ENCODE measurements around the gene SYNGR4.

The SYNGR4 gene

DNA sequence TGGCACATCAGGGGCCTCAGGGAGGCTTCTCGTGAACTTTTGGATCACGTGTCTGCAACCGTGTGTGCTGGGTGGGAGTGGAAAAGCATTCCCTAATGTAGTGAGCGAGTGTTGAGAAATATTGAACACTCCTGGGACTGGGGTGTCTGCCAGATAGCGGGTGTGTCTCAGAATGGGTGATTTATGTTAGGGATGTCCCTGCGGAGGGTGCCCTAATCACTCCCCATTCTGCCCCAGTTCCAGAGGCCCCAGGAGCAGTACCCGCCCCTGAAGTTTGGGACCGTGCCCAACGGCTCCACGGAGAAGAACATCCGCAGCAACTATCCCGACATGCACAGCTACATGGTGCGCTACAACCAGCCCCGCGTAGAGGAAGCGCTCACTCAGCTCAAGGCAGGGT lies 57.4 kb downstream of the SYNGR4 start:
- TF ChIP-seq, protein P1, sequence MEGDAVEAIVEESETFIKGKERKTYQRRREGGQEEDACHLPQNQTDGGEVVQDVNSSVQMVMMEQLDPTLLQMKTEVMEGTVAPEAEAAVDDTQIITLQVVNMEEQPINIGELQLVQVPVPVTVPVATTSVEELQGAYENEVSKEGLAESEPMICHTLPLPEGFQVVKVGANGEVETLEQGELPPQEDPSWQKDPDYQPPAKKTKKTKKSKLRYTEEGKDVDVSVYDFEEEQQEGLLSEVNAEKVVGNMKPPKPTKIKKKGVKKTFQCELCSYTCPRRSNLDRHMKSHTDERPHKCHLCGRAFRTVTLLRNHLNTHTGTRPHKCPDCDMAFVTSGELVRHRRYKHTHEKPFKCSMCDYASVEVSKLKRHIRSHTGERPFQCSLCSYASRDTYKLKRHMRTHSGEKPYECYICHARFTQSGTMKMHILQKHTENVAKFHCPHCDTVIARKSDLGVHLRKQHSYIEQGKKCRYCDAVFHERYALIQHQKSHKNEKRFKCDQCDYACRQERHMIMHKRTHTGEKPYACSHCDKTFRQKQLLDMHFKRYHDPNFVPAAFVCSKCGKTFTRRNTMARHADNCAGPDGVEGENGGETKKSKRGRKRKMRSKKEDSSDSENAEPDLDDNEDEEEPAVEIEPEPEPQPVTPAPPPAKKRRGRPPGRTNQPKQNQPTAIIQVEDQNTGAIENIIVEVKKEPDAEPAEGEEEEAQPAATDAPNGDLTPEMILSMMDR (IDR thresholded peaks at IDR 0.05; ENCODE audit: control insufficient read depth, insufficient read depth, low read depth, low read length, missing control alignments): no peak
- DNase-seq (ENCODE audit: low read depth): no peak
- H3K4me3 ChIP-seq (ENCODE audit: control insufficient read depth, low read depth, low read length): no peak overlapping the region

DNA sequence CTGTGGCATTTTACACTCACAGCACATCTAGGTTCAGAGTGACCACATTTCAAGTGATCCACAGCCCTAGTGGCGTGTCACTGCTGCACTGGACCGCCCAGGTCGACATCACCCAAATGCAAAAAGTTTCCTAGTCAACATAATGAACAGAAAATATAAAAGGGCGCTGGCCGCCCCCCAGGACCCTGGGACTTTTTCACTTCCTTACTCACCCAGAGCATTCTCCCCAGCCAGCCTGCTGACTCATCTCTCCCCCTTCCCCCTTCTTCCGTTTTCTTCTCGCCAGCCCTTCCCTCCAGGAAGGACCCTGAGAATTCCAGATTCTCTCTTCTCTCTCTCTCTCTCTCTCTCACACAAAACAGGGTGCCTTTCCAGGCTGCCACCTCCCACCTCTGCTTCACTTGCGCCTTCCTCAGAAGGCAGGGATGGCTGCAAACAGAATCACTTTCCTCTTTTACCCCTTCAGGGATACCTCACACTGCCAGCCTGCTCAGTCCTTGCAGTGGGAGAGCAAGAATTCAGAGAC lies 60.6 kb downstream of the SYNGR4 start:
- no peak for DNase-seq (ENCODE audit: low read depth)
- TF ChIP-seq, protein P1 (IDR thresholded peaks at IDR 0.05; ENCODE audit: control insufficient read depth, insufficient read depth, low read depth, low read length, missing control alignments): no peak

More for the DNA sequence above, 60.6 kb downstream of the SYNGR4 start:
- H3K4me3 ChIP-seq (ENCODE audit: control insufficient read depth, low read depth, low read length): no peak overlapping the region

Measured in AG09309 (cell line).